Measurements from ENCODE around the gene IL4R. TPM values are rescaled to one million over a fixed set of nuclear protein-coding genes. Genes with fewer than 3 reads are reported as not detected.
A peak's percentile ranks its signal among the peaks of the same experiment; 100 is the strongest.

Gene IL4R
- total and polyA plus RNA-seq, 2 of the 13 experiments (the other 11 are each of a cell fraction or from before 2014, with no cell fraction given): 15.9 to 49.6 TPM

GRCh38 chr16:27367461-27368357, 53.9 kb downstream of the IL4R start (continued):
- TF ChIP-seq GABPB1 (CRISPR knock-in tag; IDR thresholded peaks at IDR 0.05) (peak; percentile 54; the same call in 1 of the 2 replicates), HMGXB4 (CRISPR knock-in tag; IDR thresholded peaks at IDR 0.05; ENCODE audit: borderline replicate concordance in 1 of 2, low read depth in 1 of 2) (0 out of 4 replicates have a peak, but pooled peaks have one; percentile 19 to 48), ZNF564 (CRISPR knock-in tag; IDR thresholded peaks at IDR 0.05) (no peak), MAFF (IDR thresholded peaks at IDR 0.05; ENCODE audit: low read depth, low read length) (no peak), ZNF33A (CRISPR knock-in tag; IDR thresholded peaks at IDR 0.05; ENCODE audit: borderline replicate concordance) (no peak), MATR3 (CRISPR knock-in tag; IDR thresholded peaks at IDR 0.05) (no peak), ZNF468 (CRISPR knock-in tag; IDR thresholded peaks at IDR 0.05) (no peak), HNRNPUL1 (IDR thresholded peaks at IDR 0.05; ENCODE audit: low read depth, low read length) (no peak), ZBTB33 (CRISPR knock-in tag; IDR thresholded peaks at IDR 0.05) (no peak), TBX2 (CRISPR knock-in tag; IDR thresholded peaks at IDR 0.05; ENCODE audit: borderline replicate concordance) (peak; percentile 56; the same call in 1 of the 2 replicates), ZBTB7B (CRISPR knock-in tag; IDR thresholded peaks at IDR 0.05) (no peak; the same call in 1 of the 2 replicates), SPEN (CRISPR knock-in tag; IDR thresholded peaks at IDR 0.05; ENCODE audit: low read depth) (peak; percentile 25; the same call in 1 of the 2 replicates), ZBTB26 (CRISPR knock-in tag; IDR thresholded peaks at IDR 0.05; ENCODE audit: borderline replicate concordance) (peak; percentile 76; the same call in 1 of the 2 replicates), ZNF333 (CRISPR knock-in tag; IDR thresholded peaks at IDR 0.05; ENCODE audit: borderline replicate concordance) (no peak), ZKSCAN1 (IDR thresholded peaks at IDR 0.05; ENCODE audit: low read length) (no peak), ZNF605 (CRISPR knock-in tag; IDR thresholded peaks at IDR 0.05) (peak; percentile 46; the same call in 1 of the 2 replicates), SP4 (CRISPR knock-in tag; IDR thresholded peaks at IDR 0.05) (no peak), CBX5 (CRISPR knock-in tag; IDR thresholded peaks at IDR 0.05; ENCODE audit: borderline replicate concordance) (no peak), RNF219 (CRISPR knock-in tag; IDR thresholded peaks at IDR 0.05) (no peak), ZKSCAN5 (CRISPR knock-in tag; IDR thresholded peaks at IDR 0.05) (no peak), SNRNP70 (IDR thresholded peaks at IDR 0.05; ENCODE audit: low read depth, low read length) (no peak), KDM6A (CRISPR knock-in tag; IDR thresholded peaks at IDR 0.05; ENCODE audit: low read depth) (no peak)

Measured in HepG2 (cell line).